ENCODE results near the gene TCP1.
"Not testable (repeated sequence)": the region's sequence is repeated elsewhere in the genome, so short reads cannot be mapped to it uniquely, and the experiment has no call there.

The TCP1 gene

GRCh38 chr6:159789377-159790148 is at the start of gene TCP1:
TCP1 (minus strand) TSS chr6:159789602; CDS start chr6:159789468, 134 bp downstream.
- H3K27ac Mint-ChIP-seq: peak within 1 kb of the TSS; percentile 98
- peak within 1 kb of the TSS; percentile 98 for H3K4me3 Mint-ChIP-seq
- H3K4me1 Mint-ChIP-seq (ENCODE audit: low read depth): peaks cover 60% of the 10 kb centered on the region
- no peaks in the 10 kb centered on the region for H3K9me3 Mint-ChIP-seq (ENCODE audit: low read depth)
- H3K36me3 Mint-ChIP-seq: peaks cover 13% of the 10 kb centered on the region
- no peaks in the 10 kb centered on the region for H3K27me3 Mint-ChIP-seq

- Mint-ChIP-seq H3K9me3 (ENCODE audit: low read depth) (no peaks in the 10 kb centered on the region), H3K27me3 (no peaks in the 10 kb centered on the region), H3K4me1 (ENCODE audit: low read depth) (peaks cover 26% of the 10 kb centered on the region), H3K36me3 (no peaks in the 10 kb centered on the region), H3K27ac (no peak overlapping the region), H3K4me3 (no peak overlapping the region)
Observed at GRCh38 chr6:159838020-159838744, 48.8 kb upstream of the TCP1 start.

GRCh38 chr6:159837511-159837910 is 48.1 kb upstream of the TCP1 start:
- Mint-ChIP-seq H3K9me3 (ENCODE audit: low read depth) (no peaks in the 10 kb centered on the region), H3K36me3 (no peaks in the 10 kb centered on the region), H3K27ac (no peak overlapping the region), H3K4me1 (ENCODE audit: low read depth) (peaks cover 31% of the 10 kb centered on the region), H3K27me3 (no peaks in the 10 kb centered on the region), H3K4me3 (no peak overlapping the region)

- Mint-ChIP-seq H3K4me3 (no peak overlapping the region), H3K4me1 (ENCODE audit: low read depth) (peaks cover 31% of the 10 kb centered on the region), H3K27me3 (no peaks in the 10 kb centered on the region), H3K27ac (no peak overlapping the region), H3K9me3 (ENCODE audit: low read depth) (no peaks in the 10 kb centered on the region), H3K36me3 (no peaks in the 10 kb centered on the region)
Observed at GRCh38 chr6:159836718-159837490, 47.5 kb upstream of the TCP1 start.

GRCh38 chr6:159833997-159834603 is 44.7 kb upstream of the TCP1 start:
- H3K4me3 Mint-ChIP-seq: no peak overlapping the region
- H3K4me1 Mint-ChIP-seq (ENCODE audit: low read depth): peaks cover 32% of the 10 kb centered on the region
- peak overlapping the region; percentile 12 for H3K27ac Mint-ChIP-seq
- H3K27me3 Mint-ChIP-seq: no peaks in the 10 kb centered on the region
- H3K36me3 Mint-ChIP-seq: no peaks in the 10 kb centered on the region
- no peaks in the 10 kb centered on the region for H3K9me3 Mint-ChIP-seq (ENCODE audit: low read depth)

GRCh38 chr6:159833556-159833955 is 44.2 kb upstream of the TCP1 start:
- Mint-ChIP-seq H3K27ac (peak overlapping the region; percentile 12), H3K27me3 (no peaks in the 10 kb centered on the region), H3K36me3 (no peaks in the 10 kb centered on the region), H3K9me3 (ENCODE audit: low read depth) (no peaks in the 10 kb centered on the region), H3K4me1 (ENCODE audit: low read depth) (peaks cover 32% of the 10 kb centered on the region), H3K4me3 (no peak overlapping the region)

- no peak overlapping the region for H3K27ac Mint-ChIP-seq
- no peaks in the 10 kb centered on the region for H3K9me3 Mint-ChIP-seq (ENCODE audit: low read depth)
- H3K4me3 Mint-ChIP-seq: no peak overlapping the region
- H3K4me1 Mint-ChIP-seq (ENCODE audit: low read depth): peaks cover 32% of the 10 kb centered on the region
- no peaks in the 10 kb centered on the region for H3K36me3 Mint-ChIP-seq
- no peaks in the 10 kb centered on the region for H3K27me3 Mint-ChIP-seq
Observed at GRCh38 chr6:159832946-159833345, 43.5 kb upstream of the TCP1 start.

GRCh38 chr6:159831373-159831679 is 41.9 kb upstream of the TCP1 start:
- H3K27me3 Mint-ChIP-seq: no peaks in the 10 kb centered on the region
- H3K4me1 Mint-ChIP-seq (ENCODE audit: low read depth): peaks cover 32% of the 10 kb centered on the region

GRCh38 chr6:159830501-159831372 is 41.3 kb upstream of the TCP1 start:
- H3K27me3 Mint-ChIP-seq: no peaks in the 10 kb centered on the region
- H3K36me3 Mint-ChIP-seq: no peaks in the 10 kb centered on the region
- peaks cover 32% of the 10 kb centered on the region for H3K4me1 Mint-ChIP-seq (ENCODE audit: low read depth)
- no peak overlapping the region for H3K27ac Mint-ChIP-seq
- no peaks in the 10 kb centered on the region for H3K9me3 Mint-ChIP-seq (ENCODE audit: low read depth)
- no peak overlapping the region for H3K4me3 Mint-ChIP-seq

More at GRCh38 chr6:159831373-159831679, 41.9 kb upstream of the TCP1 start:
- H3K36me3 Mint-ChIP-seq: no peaks in the 10 kb centered on the region
- no peak overlapping the region for H3K27ac Mint-ChIP-seq
- no peaks in the 10 kb centered on the region for H3K9me3 Mint-ChIP-seq (ENCODE audit: low read depth)
- no peak overlapping the region for H3K4me3 Mint-ChIP-seq

- Mint-ChIP-seq H3K4me3 (no peak overlapping the region), H3K27ac (no peak overlapping the region), H3K4me1 (ENCODE audit: low read depth) (peaks cover 21% of the 10 kb centered on the region), H3K27me3 (no peaks in the 10 kb centered on the region), H3K36me3 (no peaks in the 10 kb centered on the region), H3K9me3 (ENCODE audit: low read depth) (no peaks in the 10 kb centered on the region)
Observed at GRCh38 chr6:159829526-159829925, 40.1 kb upstream of the TCP1 start.

GRCh38 chr6:159828074-159828473 is 38.7 kb upstream of the TCP1 start:
- no peaks in the 10 kb centered on the region for H3K9me3 Mint-ChIP-seq (ENCODE audit: low read depth)

GRCh38 chr6:159826968-159827647 is 37.7 kb upstream of the TCP1 start:
- Mint-ChIP-seq H3K4me1 (ENCODE audit: low read depth) (peaks cover 7% of the 10 kb centered on the region), H3K27ac (no peak overlapping the region), H3K36me3 (peaks cover 4% of the 10 kb centered on the region), H3K27me3 (no peaks in the 10 kb centered on the region), H3K9me3 (ENCODE audit: low read depth) (no peaks in the 10 kb centered on the region), H3K4me3 (no peak overlapping the region)

More at GRCh38 chr6:159828074-159828473, 38.7 kb upstream of the TCP1 start:
- H3K36me3 Mint-ChIP-seq: no peaks in the 10 kb centered on the region
- H3K27me3 Mint-ChIP-seq: no peaks in the 10 kb centered on the region
- no peak overlapping the region for H3K27ac Mint-ChIP-seq
- H3K4me3 Mint-ChIP-seq: no peak overlapping the region
- H3K4me1 Mint-ChIP-seq (ENCODE audit: low read depth): peaks cover 8% of the 10 kb centered on the region

- Mint-ChIP-seq H3K27ac (no peak overlapping the region), H3K36me3 (peaks cover 4% of the 10 kb centered on the region), H3K9me3 (ENCODE audit: low read depth) (no peaks in the 10 kb centered on the region), H3K27me3 (no peaks in the 10 kb centered on the region), H3K4me1 (ENCODE audit: low read depth) (peaks cover 10% of the 10 kb centered on the region), H3K4me3 (no peak overlapping the region)
Observed at GRCh38 chr6:159826004-159826403, 36.6 kb upstream of the TCP1 start.

GRCh38 chr6:159824690-159825089 is 35.3 kb upstream of the TCP1 start:
- not testable (repeated sequence) for H3K36me3 Mint-ChIP-seq; H3K9me3 Mint-ChIP-seq (ENCODE audit: low read depth); H3K4me3 Mint-ChIP-seq; H3K27ac Mint-ChIP-seq; H3K27me3 Mint-ChIP-seq
- H3K4me1 Mint-ChIP-seq (ENCODE audit: low read depth): peaks cover 21% of the 10 kb centered on the region

Measured in activated naive CD8-positive, alpha-beta T cell (primary cell).